T-helper 9 cell (primary cell): Measurements from ENCODE around the gene MPC1L.

Source experiments
- DNase-seq: peaks from one replicate; pipeline ENCODE4 v3.0.0-alpha.2; 2020

Gene MPC1L

DNA sequence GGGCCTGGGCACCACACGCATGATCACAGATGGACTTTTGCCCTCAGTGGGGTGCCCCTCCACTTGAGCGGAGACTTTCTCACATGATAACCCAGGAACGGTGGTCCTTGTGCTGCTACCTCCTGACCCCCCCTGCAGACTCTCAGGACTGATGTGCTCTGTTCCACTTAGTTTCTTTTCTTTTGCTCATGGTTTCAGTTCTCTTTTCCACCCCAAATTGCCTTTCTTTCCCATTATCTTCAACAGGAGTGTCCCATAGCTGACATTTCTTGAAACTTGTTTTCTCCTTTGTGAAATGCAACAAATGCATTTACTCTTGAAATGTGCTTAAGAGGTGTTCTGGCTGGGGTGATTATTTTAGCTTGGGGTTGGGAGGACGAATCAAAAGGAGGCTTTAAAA lies 9.0 kb downstream of the MPC1L start:
- DNase-seq: no peak

- DNase-seq: no peak
Measured at GRCh38 chrX:40637687-40638086, 14.5 kb downstream of the MPC1L start.

- DNase-seq: no peak
Measured at GRCh38 chrX:40644176-40644575, 20.9 kb downstream of the MPC1L start.

GRCh38 chrX:40644821-40645358 lies 21.7 kb downstream of the MPC1L start:
- peak; percentile 34 for DNase-seq

DNA sequence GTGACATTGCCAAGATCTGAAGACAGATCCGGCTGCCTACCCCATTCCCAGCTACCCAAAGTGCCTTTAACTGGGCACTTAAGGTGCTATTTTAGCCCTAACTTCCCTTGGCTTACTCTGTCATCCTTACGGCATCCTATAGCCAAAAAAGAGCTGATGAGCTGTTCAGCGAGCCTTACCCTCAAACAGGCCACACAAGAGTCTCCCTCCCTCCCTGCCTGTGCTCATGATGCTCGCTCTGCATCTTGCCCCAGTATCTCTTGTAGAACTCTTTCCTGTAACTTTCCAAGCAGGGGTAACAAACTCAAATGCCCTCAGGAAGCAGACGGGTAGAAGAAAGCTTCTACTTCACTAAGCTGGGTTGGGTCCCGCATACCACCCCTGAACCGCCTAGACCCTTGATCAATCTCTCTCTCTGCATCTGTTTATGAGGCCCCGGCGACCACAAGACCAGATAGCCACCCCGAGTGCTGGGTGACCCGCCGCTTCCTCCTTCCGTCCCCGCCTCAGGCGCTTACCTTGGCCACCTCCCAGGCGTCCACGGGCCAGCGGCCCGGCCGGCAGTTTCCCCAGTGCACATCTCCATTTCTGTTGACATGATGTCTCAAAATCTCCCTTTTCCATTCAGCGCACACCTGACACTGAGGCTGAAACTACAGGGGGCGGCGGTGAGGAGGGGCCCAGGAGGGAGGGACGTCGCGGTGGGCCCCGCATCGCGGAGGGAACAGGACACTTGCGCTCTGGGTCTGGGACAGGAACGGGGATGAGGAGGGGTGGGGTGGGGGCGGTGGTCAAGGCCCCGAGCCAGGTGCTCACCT lies 23.5 kb downstream of the MPC1L start:
- peak; percentile 25 for DNase-seq

- peak; percentile 97 for DNase-seq
Measured at GRCh38 chrX:40647307-40648197, 24.3 kb downstream of the MPC1L start, which contains the start of gene CXorf38. TSS of gene CXorf38 (minus strand) at chrX:40647561. CDS start at chrX:40647520, 41 bp downstream.

DNA sequence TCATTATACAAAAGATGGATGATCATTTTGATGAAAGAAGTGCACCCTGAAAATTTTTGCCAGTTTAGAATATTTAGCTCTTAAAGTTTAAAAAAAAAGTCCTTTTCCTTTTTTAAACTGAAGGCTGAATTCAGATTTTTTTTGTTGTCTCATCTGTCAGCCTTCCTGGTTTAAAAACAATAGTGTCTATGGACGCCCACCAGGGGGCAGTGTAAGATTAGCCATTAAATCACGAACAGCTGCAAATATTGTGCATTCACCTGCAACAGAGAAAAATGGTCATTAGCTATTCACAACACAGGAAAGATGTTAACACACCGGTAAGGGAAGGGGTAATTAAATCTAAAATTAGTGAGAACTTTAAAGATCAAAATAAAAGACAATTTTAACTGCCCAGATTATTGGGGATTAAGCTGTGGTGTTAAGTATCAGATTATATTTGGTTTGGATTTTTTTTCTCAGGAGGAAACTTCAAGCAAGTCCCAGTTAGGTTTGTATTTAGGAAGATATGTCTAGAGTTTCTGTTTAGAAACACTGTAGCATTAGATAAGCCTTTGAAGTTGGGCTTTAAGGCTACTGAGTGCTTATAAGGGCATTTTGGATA lies 28.5 kb downstream of the MPC1L start:
- DNase-seq: peak; percentile 77

- no peak for DNase-seq
Measured at GRCh38 chrX:40652664-40653063, 29.4 kb downstream of the MPC1L start.

DNA sequence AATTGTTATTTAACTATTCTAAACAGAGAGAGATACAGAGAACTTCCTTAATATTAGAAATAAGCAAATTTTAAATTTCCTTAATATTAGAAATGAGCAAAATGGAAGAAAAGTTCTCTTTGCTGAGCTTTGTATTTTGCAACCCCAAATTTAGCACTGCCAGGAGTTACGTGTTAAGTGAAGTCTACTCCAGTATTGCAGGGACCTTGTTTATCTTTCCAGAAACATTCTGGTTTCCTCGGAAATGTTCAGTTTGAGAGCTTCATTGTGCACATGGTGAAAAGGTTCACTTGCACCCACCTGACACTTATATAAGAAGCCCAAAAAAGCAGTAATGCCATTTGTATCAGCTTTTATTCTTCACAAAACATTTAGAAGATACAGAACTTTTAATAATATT lies 30.3 kb downstream of the MPC1L start:
- DNase-seq: no peak

DNA sequence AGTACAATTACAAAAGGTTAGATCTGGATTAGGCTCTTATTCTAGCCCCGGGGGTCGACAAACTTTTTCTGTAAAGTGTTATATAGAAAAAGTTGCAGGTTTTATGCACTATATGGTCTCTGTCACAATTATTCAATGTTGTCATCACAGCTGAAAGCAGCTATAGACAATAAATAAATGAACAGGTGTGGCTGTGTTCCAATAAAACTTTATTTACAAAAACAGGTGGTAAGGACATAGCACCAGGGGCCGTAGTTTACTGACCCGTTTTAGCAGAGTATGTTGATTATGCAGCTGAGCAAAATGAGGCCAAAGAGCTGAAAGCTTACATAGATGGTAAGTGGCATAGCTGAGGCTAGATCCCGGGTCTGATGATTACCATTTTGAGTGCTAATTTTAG lies 37.2 kb downstream of the MPC1L start:
- DNase-seq: no peak

DNA sequence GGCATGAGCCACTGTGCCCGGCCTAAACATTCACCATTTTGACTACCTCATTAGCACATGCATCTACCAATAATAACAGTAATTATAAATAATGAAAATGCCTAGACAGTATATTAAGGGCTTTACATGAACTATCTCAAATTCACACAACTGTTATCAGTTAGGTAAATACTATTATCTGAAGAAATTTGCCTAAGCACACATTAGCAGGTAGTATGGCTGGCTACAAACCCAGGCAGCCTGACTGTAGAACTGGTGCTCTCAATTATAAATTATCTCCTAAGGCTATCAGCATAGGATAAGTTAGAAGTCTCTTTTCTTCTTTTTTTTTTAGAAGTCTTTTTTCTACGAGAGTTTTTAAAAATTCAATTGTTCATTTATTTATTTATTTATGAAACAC lies 38.3 kb downstream of the MPC1L start:
- no peak for DNase-seq

DNA sequence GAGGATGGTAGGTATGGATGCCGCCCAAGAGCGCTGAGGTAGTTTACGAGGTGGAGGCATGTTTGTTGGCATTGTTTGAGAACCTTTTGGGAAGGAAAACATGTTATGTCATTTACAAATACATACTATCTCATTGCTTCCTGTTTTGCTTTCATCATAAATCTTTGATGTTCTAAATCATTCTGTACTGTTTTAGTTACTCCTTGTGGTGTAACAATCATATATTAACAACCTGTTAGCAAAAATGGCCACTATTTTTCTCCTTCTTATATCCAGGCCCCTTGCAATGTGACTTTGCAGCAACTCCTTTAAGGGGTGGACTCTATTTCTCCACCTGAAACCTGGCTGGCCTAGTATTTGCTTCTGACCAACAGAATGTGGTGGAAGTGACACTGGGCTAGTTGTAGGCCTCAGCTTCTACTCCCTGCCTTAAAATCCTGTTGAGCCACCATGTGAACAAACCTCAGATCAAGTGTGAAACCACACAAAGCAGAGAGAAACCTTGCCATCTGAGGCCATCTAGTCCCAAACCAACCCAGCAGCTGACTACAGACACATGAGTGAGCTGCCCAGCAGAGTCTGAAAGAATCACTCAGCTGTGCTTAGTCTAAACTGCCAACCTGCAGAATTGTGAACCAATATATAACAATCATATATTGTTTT lies 40.0 kb downstream of the MPC1L start:
- no peak for DNase-seq

- DNase-seq: no peak
Measured at GRCh38 chrX:40663880-40664630, 40.8 kb downstream of the MPC1L start.

DNA sequence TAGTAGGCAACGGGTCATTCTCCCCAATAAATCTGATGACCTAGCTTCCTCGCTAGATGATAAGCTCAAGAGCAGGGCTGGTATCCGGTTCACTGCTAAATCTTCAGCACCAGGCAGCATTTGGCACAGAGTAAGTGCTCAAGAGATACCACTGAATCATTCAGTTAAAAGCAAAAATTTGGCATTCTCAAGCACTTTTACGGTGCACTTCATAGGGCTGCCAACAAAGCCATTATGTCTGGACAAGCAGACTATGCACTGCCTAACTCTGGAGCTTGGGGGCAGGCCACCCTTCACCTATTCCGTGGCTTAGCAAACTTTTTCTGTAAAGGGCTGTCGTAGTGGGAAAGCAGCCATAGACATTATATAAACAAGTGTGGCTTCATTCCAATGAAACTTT lies 47.9 kb downstream of the MPC1L start:
- no peak for DNase-seq
